HG02870 (cell line): ENCODE results near the gene SEMA3G.

Experiments
- ATAC-seq: cut with Tn5 transposase; IDR thresholded peaks from one replicate; pipeline ENCODE4 v1.9.1; 2021; ENCODE audit warnings: mild to moderate bottlenecking, moderate library complexity; ENCODE audit not compliant: unreplicated experiment

Gene SEMA3G

DNA sequence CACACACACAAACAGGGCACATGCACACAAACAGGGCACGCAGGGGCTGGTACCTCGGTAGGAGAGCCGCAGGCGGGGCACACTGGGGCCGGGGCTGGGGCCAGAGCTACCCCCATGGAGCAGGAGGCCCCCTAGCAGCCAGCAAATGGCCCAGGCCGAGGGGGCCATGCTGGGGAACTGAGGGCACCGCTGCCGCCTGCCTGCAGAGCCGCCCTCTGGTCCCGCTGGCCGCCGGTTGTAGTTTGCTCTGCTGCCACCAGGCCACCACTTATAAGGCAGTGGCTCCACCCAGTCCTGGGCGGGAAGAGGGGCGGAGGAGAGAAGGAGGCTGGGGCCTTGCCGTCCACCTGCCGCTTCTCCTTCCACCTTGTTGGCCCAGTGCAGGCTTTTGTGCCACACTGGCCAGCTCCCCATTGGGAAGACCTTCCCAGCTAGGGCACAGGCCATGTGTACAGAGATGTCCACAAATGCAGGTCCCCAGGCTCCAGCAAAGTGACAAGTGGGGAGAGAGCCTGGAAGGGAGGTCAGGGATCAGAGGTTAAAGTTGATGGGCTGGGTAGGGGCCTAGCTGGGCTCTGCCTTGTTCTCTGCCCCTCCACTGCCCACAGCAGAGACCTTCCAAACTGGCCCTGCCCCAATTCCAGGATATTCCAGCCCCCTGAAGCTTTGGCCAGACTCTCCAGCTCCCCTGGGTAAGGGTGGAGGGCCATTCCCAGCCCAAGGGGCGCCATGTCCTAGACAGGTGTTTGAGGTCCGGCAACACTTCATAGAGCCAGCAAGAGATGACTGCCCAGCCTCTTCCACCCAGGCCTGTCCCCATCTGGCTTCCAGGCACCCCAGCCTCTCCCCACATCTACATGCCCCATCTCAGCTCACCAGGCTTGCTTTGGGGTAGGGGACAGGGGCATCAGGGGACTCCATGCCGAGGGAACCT, at the start of gene SEMA3G:
Gene SEMA3G, minus strand, starts transcription at position 244 of the 934 bp plus-strand sequence. Its CDS starts 76 bp downstream, at position 168.
- peak; percentile 71 for ATAC-seq

- no peak for ATAC-seq
Measured at GRCh38 chr3:52494445-52494844, 49.5 kb upstream of the SEMA3G start.

GRCh38 chr3:52493232-52494017, 48.5 kb upstream of the SEMA3G start:
- no peak for ATAC-seq

DNA sequence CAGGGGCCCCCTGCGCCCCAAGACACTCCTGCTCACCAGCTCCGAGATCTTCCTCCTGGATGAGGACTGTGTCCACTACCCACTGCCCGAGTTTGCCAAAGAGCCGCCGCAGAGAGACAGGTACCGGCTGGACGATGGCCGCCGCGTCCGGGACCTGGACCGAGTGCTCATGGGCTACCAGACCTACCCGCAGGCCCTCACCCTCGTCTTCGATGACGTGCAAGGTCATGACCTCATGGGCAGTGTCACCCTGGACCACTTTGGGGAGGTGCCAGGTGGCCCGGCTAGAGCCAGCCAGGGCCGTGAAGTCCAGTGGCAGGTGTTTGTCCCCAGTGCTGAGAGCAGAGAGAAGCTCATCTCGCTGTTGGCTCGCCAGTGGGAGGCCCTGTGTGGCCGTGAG, 47.2 kb upstream of the SEMA3G start:
- no peak for ATAC-seq

GRCh38 chr3:52490939-52491526, 46.1 kb upstream of the SEMA3G start:
- ATAC-seq: no peak

DNA sequence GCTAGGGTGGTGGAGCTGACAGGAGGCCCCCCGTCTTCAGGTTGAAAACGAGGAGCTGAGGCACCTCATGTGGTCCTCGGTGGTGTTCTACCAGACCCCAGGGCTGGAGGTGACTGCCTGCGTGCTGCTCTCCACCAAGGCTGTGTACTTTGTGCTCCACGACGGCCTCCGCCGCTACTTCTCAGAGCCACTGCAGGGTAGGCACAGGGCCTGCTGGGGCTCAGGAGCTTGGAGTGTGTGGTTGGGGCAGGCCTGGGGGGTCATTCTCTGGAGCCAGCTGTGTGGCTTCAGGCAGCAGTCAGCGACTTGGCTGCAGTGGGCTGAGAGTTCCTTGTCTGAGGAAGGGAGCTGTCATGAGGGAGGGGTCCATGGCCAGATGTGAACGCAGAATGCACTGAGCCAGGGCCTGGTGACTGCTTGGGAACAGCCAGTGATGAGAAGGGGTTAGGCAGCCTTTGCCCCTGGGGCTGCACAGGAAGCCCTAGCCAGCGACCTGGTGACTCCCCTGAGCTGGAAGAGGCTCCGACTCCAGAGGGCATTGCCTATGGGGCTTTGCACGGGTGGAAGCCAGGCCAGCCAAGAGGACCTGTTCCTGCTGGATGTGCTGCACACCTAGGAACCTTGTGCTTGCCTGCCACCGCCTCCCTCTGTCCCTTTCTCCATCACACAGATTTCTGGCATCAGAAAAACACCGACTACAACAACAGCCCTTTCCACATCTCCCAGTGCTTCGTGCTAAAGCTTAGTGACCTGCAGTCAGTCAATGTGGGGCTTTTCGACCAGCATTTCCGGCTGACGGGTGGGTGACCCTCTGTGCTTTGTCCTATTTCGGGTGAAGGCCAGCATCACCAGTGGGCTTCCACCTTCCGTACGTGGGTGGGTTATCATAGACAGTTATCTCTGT, 45.4 kb upstream of the SEMA3G start:
- ATAC-seq: no peak

DNA sequence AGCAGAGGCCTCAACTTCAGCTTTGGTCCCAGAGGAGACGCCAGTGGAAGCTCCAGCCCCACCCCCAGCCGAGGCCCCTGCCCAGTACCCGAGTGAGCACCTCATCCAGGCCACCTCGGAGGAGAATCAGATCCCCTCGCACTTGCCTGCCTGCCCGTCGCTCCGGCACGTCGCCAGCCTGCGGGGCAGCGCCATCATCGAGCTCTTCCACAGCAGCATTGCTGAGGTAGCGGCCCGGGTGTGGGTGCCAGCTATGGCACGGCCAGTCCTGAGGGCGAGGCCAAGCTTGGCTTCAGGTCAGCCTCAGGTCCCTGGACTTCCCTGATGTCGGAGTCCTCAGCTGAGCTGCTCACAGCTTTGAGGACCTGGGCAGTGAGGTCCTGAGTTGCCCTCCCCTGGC, 44.5 kb upstream of the SEMA3G start:
- ATAC-seq: no peak

GRCh38 chr3:52488746-52489145, 43.8 kb upstream of the SEMA3G start:
- ATAC-seq: no peak

DNA sequence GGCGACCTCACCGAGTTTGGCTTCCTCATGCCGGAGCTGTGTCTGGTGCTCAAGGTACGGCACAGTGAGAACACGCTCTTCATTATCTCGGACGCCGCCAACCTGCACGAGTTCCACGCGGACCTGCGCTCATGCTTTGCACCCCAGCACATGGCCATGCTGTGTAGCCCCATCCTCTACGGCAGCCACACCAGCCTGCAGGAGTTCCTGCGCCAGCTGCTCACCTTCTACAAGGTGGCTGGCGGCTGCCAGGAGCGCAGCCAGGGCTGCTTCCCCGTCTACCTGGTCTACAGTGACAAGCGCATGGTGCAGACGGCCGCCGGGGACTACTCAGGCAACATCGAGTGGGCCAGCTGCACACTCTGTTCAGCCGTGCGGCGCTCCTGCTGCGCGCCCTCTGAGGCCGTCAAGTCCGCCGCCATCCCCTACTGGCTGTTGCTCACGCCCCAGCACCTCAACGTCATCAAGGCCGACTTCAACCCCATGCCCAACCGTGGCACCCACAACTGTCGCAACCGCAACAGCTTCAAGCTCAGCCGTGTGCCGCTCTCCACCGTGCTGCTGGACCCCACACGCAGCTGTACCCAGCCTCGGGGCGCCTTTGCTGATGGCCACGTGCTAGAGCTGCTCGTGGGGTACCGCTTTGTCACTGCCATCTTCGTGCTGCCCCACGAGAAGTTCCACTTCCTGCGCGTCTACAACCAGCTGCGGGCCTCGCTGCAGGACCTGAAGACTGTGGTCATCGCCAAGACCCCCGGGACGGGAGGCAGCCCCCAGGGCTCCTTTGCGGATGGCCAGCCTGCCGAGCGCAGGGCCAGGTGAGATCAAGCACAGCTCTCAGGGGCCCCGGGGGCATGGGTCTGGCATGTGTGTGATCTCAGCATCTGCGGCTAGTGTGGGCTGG, 43.1 kb upstream of the SEMA3G start:
- ATAC-seq: no peak

GRCh38 chr3:52487050-52487787, 42.3 kb upstream of the SEMA3G start:
- no peak for ATAC-seq

GRCh38 chr3:52484680-52485461, 40.0 kb upstream of the SEMA3G start:
- ATAC-seq: no peak

DNA sequence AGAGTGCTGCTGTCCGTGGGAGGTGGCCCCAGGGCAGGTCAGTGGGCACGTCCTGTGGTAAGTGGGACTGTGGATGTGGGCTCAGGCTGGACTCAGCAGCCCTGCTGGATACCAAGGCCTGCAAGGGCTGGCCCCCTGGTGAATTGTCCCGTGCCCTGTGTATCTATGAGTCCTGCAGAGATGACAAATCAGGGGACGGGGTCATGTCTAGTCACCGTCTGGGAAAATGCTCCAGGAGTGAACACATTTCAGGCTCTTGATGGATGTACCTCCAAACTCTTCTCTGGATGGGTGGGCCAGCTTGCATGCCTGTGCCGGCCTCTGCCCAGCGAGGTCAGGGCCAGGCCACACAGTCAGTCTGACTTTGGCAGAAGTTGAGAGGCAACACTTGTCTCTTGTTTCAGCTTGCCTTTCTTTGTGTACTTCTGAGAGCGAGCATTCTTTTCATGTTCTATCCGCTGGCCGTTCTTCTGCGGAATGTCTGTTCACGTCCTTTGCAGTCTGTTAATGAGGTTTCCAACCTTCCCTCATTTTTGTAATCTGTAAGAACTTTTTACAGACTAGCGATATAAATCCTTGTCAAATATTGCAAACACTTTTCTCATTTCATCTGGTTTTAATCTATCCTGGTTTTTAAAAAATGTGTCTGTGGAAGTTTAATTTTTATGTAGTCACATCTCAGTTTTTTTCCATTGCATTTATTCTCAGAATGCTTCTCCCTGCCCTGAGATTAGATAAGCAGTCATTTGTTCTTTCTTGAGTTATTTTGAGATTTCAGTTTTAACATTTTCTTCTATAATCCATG, 38.9 kb upstream of the SEMA3G start:
- no peak for ATAC-seq

DNA sequence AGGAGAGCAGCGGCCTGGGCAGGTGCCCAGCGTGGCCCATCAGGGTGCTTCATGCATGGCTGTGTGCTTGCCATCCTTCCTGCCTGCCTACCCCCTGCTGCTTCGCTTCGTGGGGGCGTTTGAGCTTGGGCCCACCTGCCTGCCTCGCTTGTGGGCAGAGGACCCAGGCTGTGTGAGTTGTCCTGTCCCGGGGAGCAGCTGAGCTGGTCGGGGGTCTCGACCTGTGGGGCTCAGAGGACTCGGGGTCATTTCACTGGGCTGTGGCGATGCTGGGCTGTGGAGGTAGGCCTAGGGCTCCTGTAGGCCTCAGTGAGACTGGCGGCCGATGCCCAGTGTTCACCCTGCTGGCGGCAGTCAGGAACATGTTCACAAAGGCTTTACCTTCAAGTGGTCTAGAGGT, 38.2 kb upstream of the SEMA3G start:
- no peak for ATAC-seq

DNA sequence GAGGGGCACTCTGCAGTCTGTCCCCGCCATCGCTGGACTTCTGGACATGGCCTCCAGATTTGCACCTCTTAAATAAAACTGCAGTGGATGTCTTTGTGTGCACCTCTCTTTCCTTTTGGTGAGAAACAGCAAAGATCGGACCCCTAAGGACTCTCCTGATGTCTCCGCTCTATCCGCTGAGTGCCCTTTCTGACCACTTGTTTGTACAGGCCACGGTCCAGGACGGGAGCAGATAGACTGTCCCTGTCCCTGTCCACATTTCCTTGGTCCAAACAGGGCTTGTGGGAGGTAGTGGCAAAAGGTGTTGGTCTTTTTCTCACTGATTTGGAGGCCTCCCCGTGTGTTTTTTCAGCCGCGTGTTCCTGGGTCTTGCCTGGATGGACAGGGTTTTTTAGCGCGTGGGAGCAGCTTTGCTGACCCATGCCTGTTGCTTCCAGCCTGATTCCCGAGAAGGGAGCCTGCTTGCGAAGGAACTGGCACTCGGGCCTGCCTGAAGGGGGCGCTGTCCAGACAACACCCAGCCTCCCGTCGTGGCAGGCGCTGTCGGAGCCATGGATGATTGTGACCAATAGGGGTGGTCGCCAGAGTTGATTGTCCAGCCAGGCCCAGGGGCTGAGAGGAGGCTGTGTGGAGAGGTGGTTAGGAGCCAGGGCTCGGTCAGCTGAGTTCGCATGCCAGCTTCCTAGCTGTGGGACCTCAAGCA, 37.1 kb upstream of the SEMA3G start:
- no peak for ATAC-seq

- ATAC-seq: no peak
Measured at GRCh38 chr3:52480768-52481715, 36.1 kb upstream of the SEMA3G start.
